Mesendoderm (in vitro differentiated cells): ENCODE measurements around the gene PAOX.
A peak's percentile ranks its signal among the peaks of the same experiment; 100 is the strongest.

Experiments used
- DNase-seq: peaks from one replicate; pipeline ENCODE4 v3.0.0; 2013
- H2AK5ac ChIP-seq: 2 replicates; pipeline ENCODE4 v1.6.1; 2013; ENCODE audit warnings: low read length, inconsistent platforms
- H2BK120ac ChIP-seq: 2 replicates; pipeline ENCODE4 v1.6.1; 2013; ENCODE audit warnings: low read depth, mild to moderate bottlenecking, low read length, moderate library complexity, mixed read lengths
- H2BK15ac ChIP-seq: replicated peaks from 2 replicates; pipeline ENCODE4 v1.6.1; 2013; ENCODE audit warnings: low read depth, mild to moderate bottlenecking, moderate library complexity
- H2BK5ac ChIP-seq: 2 replicates; pipeline ENCODE4 v1.6.1; 2013; ENCODE audit warnings: low read length, inconsistent platforms
- H3K18ac ChIP-seq: 2 replicates; pipeline ENCODE4 v1.6.1; 2013; ENCODE audit warnings: mild to moderate bottlenecking, low read length, mixed read lengths
- H3K23ac ChIP-seq: one replicate; pipeline ENCODE4 v1.6.1; 2013; ENCODE audit warnings: low read length
- H3K27ac ChIP-seq: 2 replicates; pipeline ENCODE4 v1.5.1; 2013; ENCODE audit warnings: low read depth, mild to moderate bottlenecking, inconsistent platforms, low read length, moderate library complexity
- H3K27me3 ChIP-seq: 2 replicates; pipeline ENCODE4 v1.6.1; 2013; ENCODE audit warnings: low read length, control low read depth, mild to moderate bottlenecking, inconsistent platforms; ENCODE audit not compliant: insufficient read depth, poor library complexity
- H3K36me3 ChIP-seq: 2 replicates; pipeline ENCODE4 v1.6.1; 2013; ENCODE audit warnings: low read length, inconsistent platforms; ENCODE audit not compliant: control insufficient read depth, insufficient read depth
- H3K4ac ChIP-seq: one replicate; pipeline ENCODE4 v1.6.1; 2013; ENCODE audit warnings: low read depth, mild to moderate bottlenecking, low read length, moderate library complexity
- H3K4me1 ChIP-seq: 2 replicates; pipeline ENCODE4 v1.6.1; 2013; ENCODE audit warnings: low read depth, low read length, inconsistent platforms; ENCODE audit not compliant: control insufficient read depth
- H3K4me2 ChIP-seq: 2 replicates; pipeline ENCODE4 v1.6.1; 2013; ENCODE audit warnings: low read length
- H3K4me3 ChIP-seq: 2 replicates; pipeline ENCODE4 v1.5.1; 2013; ENCODE audit warnings: mild to moderate bottlenecking, low read length
- H3K56ac ChIP-seq: one replicate; pipeline ENCODE4 v1.6.1; 2013; ENCODE audit warnings: low read length
- H3K79me1 ChIP-seq: 2 replicates; pipeline ENCODE4 v1.6.1; 2013; ENCODE audit warnings: low read length, inconsistent platforms
- H3K79me2 ChIP-seq: 2 replicates; pipeline ENCODE4 v1.6.1; 2013; ENCODE audit warnings: mild to moderate bottlenecking, low read length; ENCODE audit not compliant: control insufficient read depth, insufficient read depth
- H3K9ac ChIP-seq: 2 replicates; pipeline ENCODE4 v1.6.1; 2013; ENCODE audit warnings: low read length, inconsistent platforms
- H4K5ac ChIP-seq: one replicate; pipeline ENCODE4 v1.6.1; 2013; ENCODE audit warnings: low read length
- H4K8ac ChIP-seq: one replicate; pipeline ENCODE4 v1.6.1; 2013; ENCODE audit warnings: low read depth, mild to moderate bottlenecking, control low read depth, low read length, moderate library complexity
- WGBS: extraction: QIAGEN DNeasy Blood & Tissue Kit; methylation state at CpG from one replicate; pipeline ENCODE4 v1.1.7; 2013; ENCODE audit warnings: low lambda C conversion rate, missing lambda C conversion rate; ENCODE audit not compliant: insufficient coverage; ENCODE audit errors: extremely low coverage; 5-methylcytosine and 5-hydroxymethylcytosine counted together

Gene PAOX

DNA sequence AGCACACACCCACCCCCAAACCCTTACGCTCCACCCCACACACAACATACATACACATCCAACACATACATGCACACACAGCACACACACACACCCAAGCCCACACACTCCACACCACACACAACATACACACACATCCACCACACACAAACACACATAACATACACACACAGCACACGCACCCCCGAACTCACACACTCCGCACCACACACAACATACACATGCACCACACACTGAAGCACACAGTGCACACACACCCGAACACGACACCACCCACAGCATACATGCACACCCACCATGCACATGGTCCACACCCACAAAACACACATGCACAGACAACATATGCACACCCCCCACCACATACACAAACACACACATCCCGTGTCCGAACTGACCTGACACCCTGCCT, 29.9 kb upstream of the PAOX start:
- no peak overlapping the region for H2BK5ac ChIP-seq
- no peak overlapping the region for H3K4me3 ChIP-seq
- H3K4ac ChIP-seq, result no peak overlapping the region
- H2AK5ac ChIP-seq, result no peak overlapping the region
- 100% methylated on average over 2 of the region's 8 CpGs for WGBS
- H4K8ac ChIP-seq, result no peak overlapping the region
- no peak overlapping the region for H3K56ac ChIP-seq
- H2BK15ac ChIP-seq, result no peak overlapping the region
- H3K79me1 ChIP-seq, result no peaks in the 10 kb centered on the region
- H3K27ac ChIP-seq, result no peak overlapping the region
- H3K79me2 ChIP-seq, result no peaks in the 10 kb centered on the region
- no peaks in the 10 kb centered on the region for H3K36me3 ChIP-seq
- H3K4me1 ChIP-seq, result no peaks in the 10 kb centered on the region
- no peak overlapping the region for H3K23ac ChIP-seq
- H2BK120ac ChIP-seq, result no peak overlapping the region
- H3K27me3 ChIP-seq, result no peaks in the 10 kb centered on the region
- no peak overlapping the region for H3K18ac ChIP-seq
- no peak overlapping the region for H3K4me2 ChIP-seq
- no peak overlapping the region for H3K9ac ChIP-seq
- no peak for DNase-seq
- no peak overlapping the region for H4K5ac ChIP-seq

DNA sequence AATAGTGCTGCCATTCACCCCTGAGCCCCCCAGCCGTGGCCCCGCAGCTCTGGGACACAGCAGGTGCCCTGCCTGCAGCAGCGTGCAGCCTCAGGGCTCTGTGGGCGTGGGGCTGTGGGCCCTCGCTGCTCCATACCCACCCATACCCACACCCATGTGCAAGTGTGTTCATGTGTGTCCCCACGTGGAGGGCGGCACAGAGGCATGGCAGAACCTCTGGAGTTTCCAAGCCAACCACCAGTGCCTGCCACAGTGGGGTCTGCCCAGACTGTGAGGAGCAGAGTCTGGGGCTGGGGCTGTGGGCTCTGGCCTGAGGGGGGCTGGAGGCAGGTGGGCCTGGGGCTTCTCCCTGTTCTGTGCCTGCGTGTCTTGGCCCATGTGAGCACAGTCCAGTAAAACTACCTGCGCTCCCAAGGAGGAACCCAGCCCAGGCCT, 29.5 kb upstream of the PAOX start:
- Histone ChIP-seq H3K9ac (no peak overlapping the region), H2BK5ac (no peak overlapping the region), H3K4me2 (no peak overlapping the region), H3K36me3 (no peaks in the 10 kb centered on the region), H3K27me3 (no peaks in the 10 kb centered on the region), H3K23ac (no peak overlapping the region), H3K27ac (no peak overlapping the region), H3K4ac (no peak overlapping the region), H2AK5ac (no peak overlapping the region), H4K5ac (no peak overlapping the region), H4K8ac (no peak overlapping the region), H3K79me1 (no peaks in the 10 kb centered on the region), H2BK15ac (no peak overlapping the region), H3K18ac (no peak overlapping the region), H3K4me1 (no peaks in the 10 kb centered on the region), H2BK120ac (no peak overlapping the region), H3K56ac (no peak overlapping the region), H3K79me2 (no peaks in the 10 kb centered on the region), H3K4me3 (no peak overlapping the region)
- WGBS, result no CpG with 5 or more reads among the region's 9 CpGs
- DNase-seq, result no peak

DNA sequence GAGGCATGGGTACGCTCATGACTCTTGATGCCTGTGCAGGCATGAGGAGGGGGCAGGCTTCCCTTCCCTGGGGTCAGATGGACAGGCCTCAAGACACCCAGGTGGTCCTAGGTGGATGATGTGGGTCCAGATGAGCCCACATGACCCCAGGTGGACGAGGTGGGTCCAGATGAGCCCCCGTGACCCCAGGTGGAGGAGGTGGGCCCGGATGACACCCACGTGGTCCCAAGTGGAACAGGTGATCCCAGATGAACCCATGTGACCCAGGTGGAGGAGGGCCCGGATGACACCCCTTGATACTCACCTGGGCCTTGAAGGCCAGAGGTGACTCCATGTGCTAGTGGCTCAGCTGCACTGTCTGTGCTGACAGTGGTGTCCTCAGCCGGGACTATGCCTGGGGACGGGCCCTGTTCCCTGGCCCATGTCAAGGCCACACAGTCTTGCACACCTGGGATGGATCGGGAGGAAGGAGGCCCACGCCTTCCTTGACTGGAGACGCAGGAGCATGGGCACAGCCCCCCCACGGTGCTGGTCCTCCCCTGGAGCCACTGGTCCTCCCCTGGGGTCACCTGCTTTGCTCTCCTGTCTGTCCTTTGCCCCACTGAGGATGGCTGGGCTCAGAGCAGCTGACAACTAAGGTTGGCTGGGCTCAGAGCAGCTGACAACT, 28.6 kb upstream of the PAOX start:
- Histone ChIP-seq H2BK15ac (no peak overlapping the region), H2AK5ac (no peak overlapping the region), H3K23ac (peak overlapping the region; percentile 45), H3K27me3 (no peaks in the 10 kb centered on the region), H3K36me3 (no peaks in the 10 kb centered on the region), H4K8ac (no peak overlapping the region), H2BK5ac (no peak overlapping the region), H2BK120ac (no peak overlapping the region), H4K5ac (no peak overlapping the region), H3K27ac (no peak overlapping the region), H3K56ac (no peak overlapping the region), H3K9ac (no peak overlapping the region), H3K79me2 (no peaks in the 10 kb centered on the region), H3K4me2 (no peak overlapping the region), H3K4me1 (no peaks in the 10 kb centered on the region), H3K4ac (no peak overlapping the region), H3K4me3 (no peak overlapping the region), H3K79me1 (no peaks in the 10 kb centered on the region), H3K18ac (no peak overlapping the region)
- WGBS, result no CpG with 5 or more reads among the region's 12 CpGs
- no peak for DNase-seq

DNA sequence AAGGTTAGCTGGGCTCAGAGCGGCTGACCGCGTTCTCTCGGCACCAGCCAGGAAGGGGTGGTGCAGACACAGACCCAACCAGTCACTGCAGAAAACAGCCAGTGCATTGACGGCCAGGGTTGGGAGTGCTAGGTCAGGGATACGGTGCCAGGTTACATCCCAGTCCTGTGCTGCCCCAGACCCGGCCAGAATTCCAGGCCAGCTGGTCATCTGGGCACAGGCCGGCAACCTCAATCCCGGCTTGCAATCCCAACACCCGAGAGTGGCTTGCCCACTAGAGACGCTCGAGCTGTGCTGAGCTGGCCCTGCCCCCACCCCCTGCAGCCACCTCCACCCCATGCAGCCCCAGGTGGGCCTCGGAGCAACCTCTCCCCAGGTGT, 28.1 kb upstream of the PAOX start:
- WGBS, result no CpG with 5 or more reads among the region's 13 CpGs
- DNase-seq, result no peak
- H3K36me3 ChIP-seq, result no peaks in the 10 kb centered on the region

DNA sequence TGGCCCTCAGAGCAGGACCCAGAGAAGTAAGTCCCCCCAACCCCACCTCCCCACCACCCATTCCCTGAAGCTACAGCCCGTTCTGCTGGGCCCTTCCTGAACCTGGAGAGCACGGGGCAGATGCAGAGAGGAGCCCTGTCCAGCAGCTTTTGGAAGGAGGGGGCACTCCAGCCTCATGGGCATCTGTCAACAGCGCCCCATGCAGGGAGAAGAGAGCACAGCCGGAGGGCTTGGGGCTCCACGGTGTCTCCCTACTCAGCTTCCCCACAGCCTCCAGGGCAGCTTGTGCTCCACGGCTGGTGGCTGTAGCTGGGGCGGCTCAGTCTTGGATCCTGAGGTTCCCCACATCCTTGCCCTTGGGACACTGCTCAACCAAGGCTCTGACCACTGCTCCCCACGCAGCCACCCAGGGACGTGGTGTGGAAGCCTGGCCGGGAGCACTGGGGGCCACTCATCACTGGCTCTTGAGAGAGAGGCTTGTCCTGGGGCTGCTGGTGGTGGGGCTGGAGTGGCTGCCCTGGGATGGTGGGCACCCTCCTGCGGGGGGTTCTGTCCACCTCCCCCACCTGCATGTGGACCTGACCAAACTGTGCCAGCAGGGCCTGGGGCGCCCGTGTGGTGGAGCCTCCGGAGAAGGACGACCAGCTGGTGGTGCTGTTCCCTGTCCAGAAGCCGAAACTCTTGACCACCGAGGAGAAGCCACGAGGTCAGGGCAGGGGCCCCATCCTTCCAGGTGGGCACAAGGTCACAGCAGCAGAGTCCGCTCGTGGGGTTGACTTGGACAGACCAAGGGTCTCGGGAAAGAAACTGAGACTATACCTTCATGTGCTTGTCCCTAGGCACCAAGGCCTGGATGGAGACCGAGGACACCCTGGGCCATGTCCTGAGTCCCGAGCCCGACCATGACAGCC, 27.4 kb upstream of the PAOX start:
- no peak overlapping the region for H2BK15ac ChIP-seq
- no peak overlapping the region for H3K56ac ChIP-seq
- H3K23ac ChIP-seq, result no peak overlapping the region
- no peak overlapping the region for H3K9ac ChIP-seq
- no peak overlapping the region for H4K5ac ChIP-seq
- no peak overlapping the region for H2AK5ac ChIP-seq
- no peak overlapping the region for H3K27ac ChIP-seq
- peak; percentile 56 for DNase-seq
- H3K4me3 ChIP-seq, result no peak overlapping the region
- H3K18ac ChIP-seq, result no peak overlapping the region
- H3K4ac ChIP-seq, result no peak overlapping the region
- H3K4me2 ChIP-seq, result no peak overlapping the region
- H3K27me3 ChIP-seq, result no peaks in the 10 kb centered on the region
- no peak overlapping the region for H2BK120ac ChIP-seq
- no CpG with 5 or more reads among the region's 24 CpGs for WGBS
- H2BK5ac ChIP-seq, result no peak overlapping the region
- peaks cover 3% of the 10 kb centered on the region for H3K4me1 ChIP-seq
- H3K36me3 ChIP-seq, result no peaks in the 10 kb centered on the region
- H3K79me1 ChIP-seq, result peaks cover 6% of the 10 kb centered on the region
- peaks cover 5% of the 10 kb centered on the region for H3K79me2 ChIP-seq
- H4K8ac ChIP-seq, result no peak overlapping the region

More for the DNA sequence above, 28.1 kb upstream of the PAOX start:
- H2BK5ac ChIP-seq, result no peak overlapping the region
- no peak overlapping the region for H2AK5ac ChIP-seq
- H3K9ac ChIP-seq, result no peak overlapping the region
- no peak overlapping the region for H3K23ac ChIP-seq
- no peak overlapping the region for H4K5ac ChIP-seq
- H4K8ac ChIP-seq, result no peak overlapping the region
- H3K4ac ChIP-seq, result no peak overlapping the region
- no peak overlapping the region for H3K18ac ChIP-seq
- no peaks in the 10 kb centered on the region for H3K4me1 ChIP-seq
- H2BK15ac ChIP-seq, result no peak overlapping the region
- H3K27ac ChIP-seq, result no peak overlapping the region
- no peaks in the 10 kb centered on the region for H3K79me2 ChIP-seq
- H3K4me3 ChIP-seq, result no peak overlapping the region
- no peak overlapping the region for H3K4me2 ChIP-seq
- H2BK120ac ChIP-seq, result no peak overlapping the region
- no peaks in the 10 kb centered on the region for H3K79me1 ChIP-seq
- no peak overlapping the region for H3K56ac ChIP-seq
- H3K27me3 ChIP-seq, result no peaks in the 10 kb centered on the region
